ENCODE data around the gene ZNF469.

DNA sequence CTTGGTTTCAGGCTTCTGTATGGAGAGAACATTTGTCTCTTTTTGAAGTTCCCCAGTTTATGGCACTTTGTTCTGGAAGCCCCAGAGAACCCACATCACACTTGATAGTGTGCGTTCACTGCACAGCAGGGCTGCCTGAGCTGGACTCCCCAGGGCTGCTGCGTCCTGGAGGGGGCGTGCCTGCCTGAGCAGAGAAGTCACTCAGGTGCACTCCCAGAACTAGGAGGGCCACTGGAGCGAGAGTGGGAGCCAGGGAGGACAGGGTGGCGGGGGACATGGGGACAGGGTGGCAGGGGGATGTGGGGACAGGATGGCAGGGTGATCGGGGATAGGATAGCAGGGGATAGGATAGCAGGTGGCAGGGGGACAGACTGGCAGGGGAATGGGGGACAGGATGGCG lies 43.9 kb upstream of the ZNF469 start:
- TF ChIP-seq, protein P1, sequence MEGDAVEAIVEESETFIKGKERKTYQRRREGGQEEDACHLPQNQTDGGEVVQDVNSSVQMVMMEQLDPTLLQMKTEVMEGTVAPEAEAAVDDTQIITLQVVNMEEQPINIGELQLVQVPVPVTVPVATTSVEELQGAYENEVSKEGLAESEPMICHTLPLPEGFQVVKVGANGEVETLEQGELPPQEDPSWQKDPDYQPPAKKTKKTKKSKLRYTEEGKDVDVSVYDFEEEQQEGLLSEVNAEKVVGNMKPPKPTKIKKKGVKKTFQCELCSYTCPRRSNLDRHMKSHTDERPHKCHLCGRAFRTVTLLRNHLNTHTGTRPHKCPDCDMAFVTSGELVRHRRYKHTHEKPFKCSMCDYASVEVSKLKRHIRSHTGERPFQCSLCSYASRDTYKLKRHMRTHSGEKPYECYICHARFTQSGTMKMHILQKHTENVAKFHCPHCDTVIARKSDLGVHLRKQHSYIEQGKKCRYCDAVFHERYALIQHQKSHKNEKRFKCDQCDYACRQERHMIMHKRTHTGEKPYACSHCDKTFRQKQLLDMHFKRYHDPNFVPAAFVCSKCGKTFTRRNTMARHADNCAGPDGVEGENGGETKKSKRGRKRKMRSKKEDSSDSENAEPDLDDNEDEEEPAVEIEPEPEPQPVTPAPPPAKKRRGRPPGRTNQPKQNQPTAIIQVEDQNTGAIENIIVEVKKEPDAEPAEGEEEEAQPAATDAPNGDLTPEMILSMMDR (conservative IDR thresholded peaks at IDR 0.05), result no peak
- no peak for TF ChIP-seq ZFX (IDR thresholded peaks at IDR 0.05)

Measured in C4-2B (cell line).